GM12878 (cell line): ENCODE measurements around the gene LAMC3. TPM values are rescaled to one million over a fixed set of nuclear protein-coding genes. Genes with fewer than 3 reads are reported as not detected.

Experiments used
- ATAC-seq: fragments of 200-7000 bp; cut with Tn5 transposase; 3 replicates; pipeline ENCODE4 v1.9.1; 2020; ENCODE audit warnings: mild to moderate bottlenecking, moderate library complexity
- BruUV-seq: library from RNA; stranded (reverse); fragments of 400-500 nt; replicated peaks from 2 replicates; lab custom pipeline; 2021; lab: Mats Ljungman, UMichigan
- CTCF ChIA-PET: fragments of 300-600 bp; sonication (Branson Sonifier 250); formaldehyde crosslinking; extraction: SDS; loops from one replicate; lab custom pipeline; 2021; ENCODE audit warnings: inconsistent platforms; lab: Yijun Ruan, JAX
- POLR2A ChIA-PET: fragments of 350-600 bp; formaldehyde crosslinking; extraction: SDS; loops from one replicate; lab custom pipeline; 2021; ENCODE audit warnings: inconsistent platforms; lab: Charles Lee
- RAD21 ChIA-PET: fragments of 300-600 bp; sonication (Branson Sonifier 250); formaldehyde crosslinking; loops from one replicate; lab custom pipeline; 2023; ENCODE audit warnings: antibody characterized with exemption; ENCODE audit not compliant: unreplicated experiment; lab: Charles Lee
- SMC1A ChIA-PET: fragments of 300-600 bp; sonication (Branson Sonifier 250); formaldehyde crosslinking; loops from one replicate; lab custom pipeline; 2023; ENCODE audit not compliant: unreplicated experiment, uncharacterized antibody; lab: Charles Lee
- DNase-seq: peaks from one replicate; pipeline ENCODE4 v3.0.0-alpha.2; 2011; ENCODE audit warnings: low read depth, low spot score
- FAIRE-seq: peaks from 3 replicates; lab custom pipeline; 2011; peaks lifted over from hg19 to GRCh38; lab: Jason Lieb, UNC
- H2AFZ ChIP-seq: 2 replicates; pipeline ENCODE4 v1.6.0; 2011; ENCODE audit warnings: low read depth, low read length, control low read depth; ENCODE audit not compliant: control insufficient read depth
- H3K27ac ChIP-seq: 2 replicates; pipeline ENCODE4 v1.5.1; 2011; ENCODE audit warnings: control low read depth; ENCODE audit not compliant: control insufficient read depth, insufficient read depth
- H3K27me3 ChIP-seq, 2 experiments: replicated peaks in 1 of 2; 2 replicates each; pipeline versions ENCODE4 v1.6.0 to v1.6.1; 2011; ENCODE audit warnings: low read length in 1 of 2; ENCODE audit not compliant: control insufficient read depth in 2 of 2, insufficient read depth in 2 of 2
- H3K36me3 ChIP-seq, 2 experiments: 2 replicates each; pipeline ENCODE4 v1.5.1; 2011; ENCODE audit warnings: low read length in 1 of 2; ENCODE audit not compliant: control insufficient read depth in 2 of 2, insufficient read depth in 2 of 2
- H3K4me1 ChIP-seq: 2 replicates; pipeline ENCODE4 v1.6.1; 2011; ENCODE audit warnings: mild to moderate bottlenecking, low read length, moderate library complexity, mixed read lengths; ENCODE audit not compliant: control insufficient read depth, insufficient read depth
- H3K4me2 ChIP-seq: 2 replicates; pipeline ENCODE4 v1.6.0; 2011; ENCODE audit warnings: control low read depth; ENCODE audit not compliant: control insufficient read depth, insufficient read depth
- H3K4me3 ChIP-seq: fragments of 200-600 bp; sonication (generic); 2 replicates; pipeline ENCODE4 v1.5.1; 2016
- H3K79me2 ChIP-seq: 2 replicates; pipeline ENCODE4 v1.6.0; 2011; ENCODE audit warnings: low read length; ENCODE audit not compliant: control insufficient read depth, insufficient read depth
- H3K9ac ChIP-seq: 2 replicates; pipeline ENCODE4 v1.8.0; 2011; ENCODE audit warnings: low read length, control low read depth, mixed read lengths; ENCODE audit not compliant: control insufficient read depth, insufficient read depth
- H3K9me3 ChIP-seq: replicated peaks from 3 replicates; pipeline ENCODE4 v1.5.1; 2011; ENCODE audit warnings: mild to moderate bottlenecking, low read length; ENCODE audit not compliant: control insufficient read depth, insufficient read depth
- H4K20me1 ChIP-seq: 2 replicates; pipeline ENCODE4 v1.6.0; 2011; ENCODE audit not compliant: control insufficient read depth, insufficient read depth
- ATF7 ChIP-seq: fragments of 450-650 bp; IDR thresholded peaks from 2 replicates; pipeline ENCODE4 v1.6.1; 2016; ENCODE audit warnings: low read depth, mild to moderate bottlenecking
- BHLHE40 ChIP-seq, 2 experiments: fragments of 450-650 bp in 1 of 2; IDR thresholded peaks; 2 replicates each; pipeline ENCODE4 v1.6.1; 2011 to 2017; ENCODE audit warnings: low read depth in 2 of 2, borderline replicate concordance in 1 of 2, improper control_type of control experiment in 1 of 2, low read length in 1 of 2, mild to moderate bottlenecking in 1 of 2
- BRCA1 ChIP-seq: IDR thresholded peaks from 2 replicates; pipeline ENCODE4 v1.6.1; 2011; ENCODE audit warnings: low read depth, low read length, improper control_type of control experiment
- LARP7 ChIP-seq: fragments of 450-650 bp; IDR thresholded peaks from 2 replicates; pipeline ENCODE4 v1.6.1; 2017; ENCODE audit warnings: mild to moderate bottlenecking
- PAX8 ChIP-seq: fragments of 450-650 bp; IDR thresholded peaks from 2 replicates; pipeline ENCODE4 v1.6.1; 2017; ENCODE audit warnings: mild to moderate bottlenecking, moderate library complexity
- ZNF274 ChIP-seq: IDR thresholded peaks from one replicate; pipeline ENCODE4 v1.8.0; 2011; ENCODE audit not compliant: insufficient read length, insufficient read depth
- WGBS: methylation state at CpG from one replicate; pipeline ENCODE4 v1.1.6; 2016; ENCODE audit warnings: low lambda C conversion rate; ENCODE audit not compliant: insufficient replicate concordance, insufficient coverage; ENCODE audit errors: missing lambda C conversion rate; 5-methylcytosine and 5-hydroxymethylcytosine counted together
- in situ Hi-C: fragments of 300-500 bp; cut with MboI; formaldehyde crosslinking; loops from 9 replicates; pipeline ENCODE4 v1.14.3; 2018; ENCODE audit warnings: mixed read lengths
- intact Hi-C: fragments of 100-400 bp; cut with micrococcal nuclease; formaldehyde crosslinking; loops from one replicate; pipeline ENCODE4 v1.14.2; 2022; ENCODE audit not compliant: unreplicated experiment
- polyA plus RNA-seq, 11 experiments: library from polyadenylated mRNA; depleted of rRNA in 4 of 11; unstranded in 6 of 11; stranded (reverse) in 5 of 11; fragments of >200 nt; fragmentation: Nextera tagmentation in 4 of 11; fragmentation: Illumina TruSeq in 1 of 11; extraction: Ambion mirVana in 4 of 11; extraction: Trizol in 1 of 11; gene quantifications; 1 replicate in 1 of 11; 2 replicates in 10 of 11; pipeline versions ENCODE4 v1.2.1 to v1.2.3, GENCODE V29; 2011 to 2016; ENCODE audit warnings: inconsistent platforms in 2 of 11, missing spikeins in 2 of 11, low read depth in 1 of 11
- total RNA-seq, 4 experiments: library from RNA; depleted of rRNA in 3 of 4; stranded (reverse); fragments of >200 nt in 3 of 4; fragmentation: Illumina TruSeq in 1 of 4; extraction: Trizol in 1 of 4; gene quantifications; 2 replicates each; pipeline versions ENCODE4 v1.2.1 to v1.2.3, GENCODE V29; 2013 to 2021
- TF ChIP-seq, protein P1 (sequence below): IDR thresholded peaks from 2 replicates; pipeline ENCODE4 v1.6.1; 2011; ENCODE audit warnings: low read depth, low read length, improper control_type of control experiment, borderline replicate concordance
- TF ChIP-seq, protein P2 (sequence below): fragments of 450-650 bp; IDR thresholded peaks from 2 replicates; pipeline ENCODE4 v1.6.1; 2014; ENCODE audit warnings: mild to moderate bottlenecking

LAMC3 gene
- total and polyA plus RNA-seq, 10 of the 15 experiments (the other 5 are each of a cell fraction or from before 2014, with no cell fraction given), result under 0.01 to 0.08 TPM; not detected in 8

DNA sequence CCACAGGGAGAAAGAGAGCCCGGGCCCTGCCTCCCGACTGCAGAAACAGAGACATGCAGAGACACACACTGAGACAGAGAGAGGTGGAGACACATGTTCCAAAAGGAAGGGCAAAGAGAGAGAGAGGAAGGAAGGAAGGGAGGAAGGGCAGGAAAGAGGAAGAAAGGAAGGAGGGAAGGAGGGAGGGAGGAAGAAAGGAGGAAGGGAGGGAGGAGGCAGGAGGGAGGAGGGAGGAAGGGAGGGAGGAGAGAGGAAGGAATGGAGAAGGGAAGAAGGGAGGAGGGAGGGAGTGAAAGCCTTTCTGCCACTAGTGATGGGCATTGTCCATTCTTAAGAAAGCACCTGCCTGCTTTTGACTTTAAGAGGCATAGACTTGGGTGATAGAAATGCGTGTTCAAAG lies 38.1 kb upstream of the LAMC3 start:
- no peaks in the 10 kb centered on the region for H3K27me3 ChIP-seq
- in situ Hi-C loops, result no loop called here
- intact Hi-C loops, result no loop called here
- no peak overlapping the region for H3K27ac ChIP-seq
- no peaks in the 10 kb centered on the region for H3K4me1 ChIP-seq
- TF ChIP-seq, protein P1, sequence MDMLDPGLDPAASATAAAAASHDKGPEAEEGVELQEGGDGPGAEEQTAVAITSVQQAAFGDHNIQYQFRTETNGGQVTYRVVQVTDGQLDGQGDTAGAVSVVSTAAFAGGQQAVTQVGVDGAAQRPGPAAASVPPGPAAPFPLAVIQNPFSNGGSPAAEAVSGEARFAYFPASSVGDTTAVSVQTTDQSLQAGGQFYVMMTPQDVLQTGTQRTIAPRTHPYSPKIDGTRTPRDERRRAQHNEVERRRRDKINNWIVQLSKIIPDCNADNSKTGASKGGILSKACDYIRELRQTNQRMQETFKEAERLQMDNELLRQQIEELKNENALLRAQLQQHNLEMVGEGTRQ, result no peak
- TF ChIP-seq ATF7 (no peak), LARP7 (no peak), BRCA1 (no peak)
- CTCF ChIA-PET, result no interaction called here
- SMC1A ChIA-PET, result no interaction called here
- H3K9ac ChIP-seq, result no peak overlapping the region
- no peak for FAIRE-seq
- H3K9me3 ChIP-seq, result no peaks in the 10 kb centered on the region
- no peak overlapping the region for H3K4me3 ChIP-seq
- H3K79me2 ChIP-seq, result no peaks in the 10 kb centered on the region
- DNase-seq, result no peak
- 51% methylated on average over 3 of the region's 3 CpGs for WGBS
- H3K4me2 ChIP-seq, result no peak overlapping the region
- no peak for ATAC-seq
- POLR2A ChIA-PET, result no interaction called here
- no peaks in the 10 kb centered on the region for H3K36me3 ChIP-seq
- BruUV-seq, result no TSS peak
- no peaks in the 10 kb centered on the region for H4K20me1 ChIP-seq
- H2AFZ ChIP-seq, result no peak overlapping the region
- RAD21 ChIA-PET, result no interaction called here

DNA sequence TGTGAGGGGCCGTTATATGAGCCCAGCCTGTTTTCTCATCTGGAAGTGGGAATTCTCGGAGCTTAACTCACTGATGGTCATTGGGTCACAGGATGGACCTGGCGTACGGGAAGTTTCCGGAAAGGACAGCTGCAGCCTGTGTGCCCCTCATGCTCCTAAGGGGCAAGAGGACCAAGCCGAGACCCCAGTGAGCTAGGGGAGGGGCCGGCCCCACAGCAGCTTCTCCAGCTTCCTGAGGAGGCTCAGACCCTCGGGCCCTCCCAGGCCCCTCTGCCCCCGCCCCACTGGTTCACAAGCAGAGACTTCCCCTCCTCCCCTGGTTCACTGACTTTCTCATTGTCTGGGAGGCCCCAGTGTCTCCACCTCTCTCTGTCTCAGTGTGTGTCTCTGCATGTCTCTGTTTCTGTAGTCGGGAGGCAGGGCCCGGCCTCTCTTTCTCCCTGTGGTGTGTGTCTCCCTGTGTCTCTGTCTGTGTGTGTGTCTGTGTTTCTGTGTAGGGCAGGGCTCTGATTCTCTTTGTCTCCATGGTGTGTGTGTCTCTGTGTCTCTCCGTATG lies 37.6 kb upstream of the LAMC3 start:
- no peak for DNase-seq
- Histone ChIP-seq H3K9ac (no peak overlapping the region), H2AFZ (no peak overlapping the region), H3K4me2 (no peak overlapping the region), H3K79me2 (no peaks in the 10 kb centered on the region), H3K9me3 (no peaks in the 10 kb centered on the region), H4K20me1 (no peaks in the 10 kb centered on the region)
- intact Hi-C loops, result no loop called here
- CTCF ChIA-PET, result no interaction called here
- POLR2A ChIA-PET, result no interaction called here
- in situ Hi-C loops, result no loop called here
- TF ChIP-seq, protein P2, sequence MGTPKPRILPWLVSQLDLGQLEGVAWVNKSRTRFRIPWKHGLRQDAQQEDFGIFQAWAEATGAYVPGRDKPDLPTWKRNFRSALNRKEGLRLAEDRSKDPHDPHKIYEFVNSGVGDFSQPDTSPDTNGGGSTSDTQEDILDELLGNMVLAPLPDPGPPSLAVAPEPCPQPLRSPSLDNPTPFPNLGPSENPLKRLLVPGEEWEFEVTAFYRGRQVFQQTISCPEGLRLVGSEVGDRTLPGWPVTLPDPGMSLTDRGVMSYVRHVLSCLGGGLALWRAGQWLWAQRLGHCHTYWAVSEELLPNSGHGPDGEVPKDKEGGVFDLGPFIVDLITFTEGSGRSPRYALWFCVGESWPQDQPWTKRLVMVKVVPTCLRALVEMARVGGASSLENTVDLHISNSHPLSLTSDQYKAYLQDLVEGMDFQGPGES, result no peak
- no peak for TF ChIP-seq PAX8
- TF ChIP-seq ZNF274, result no peak
- no peak for TF ChIP-seq BHLHE40 (IDR thresholded peaks at IDR 0.05; ENCODE audit: borderline replicate concordance in 1 of 2, low read depth in 2 of 2, low read length in 1 of 2)
- TF ChIP-seq, all 136 proteins: peak for 0
- Histone ChIP-seq H3K27me3 (no peaks in the 10 kb centered on the region; a peak in 1 of 4 replicates), H3K27ac (no peak overlapping the region), H3K36me3 (no peaks in the 10 kb centered on the region), H3K4me3 (no peak overlapping the region), H3K4me1 (no peaks in the 10 kb centered on the region)
- SMC1A ChIA-PET, result no interaction called here
- no peak for ATAC-seq
- BruUV-seq, result no TSS peak
- RAD21 ChIA-PET, result no interaction called here
- no peak for FAIRE-seq
- WGBS, result 44% methylated on average over 10 of the region's 12 CpGs
